ENCODE data around the gene LRFN2. TPM values are rescaled to one million over a fixed set of nuclear protein-coding genes. Genes with fewer than 3 reads are reported as not detected.

Gene LRFN2
- total RNA-seq, 1 experiment from 2014 or later = not detected

DNA sequence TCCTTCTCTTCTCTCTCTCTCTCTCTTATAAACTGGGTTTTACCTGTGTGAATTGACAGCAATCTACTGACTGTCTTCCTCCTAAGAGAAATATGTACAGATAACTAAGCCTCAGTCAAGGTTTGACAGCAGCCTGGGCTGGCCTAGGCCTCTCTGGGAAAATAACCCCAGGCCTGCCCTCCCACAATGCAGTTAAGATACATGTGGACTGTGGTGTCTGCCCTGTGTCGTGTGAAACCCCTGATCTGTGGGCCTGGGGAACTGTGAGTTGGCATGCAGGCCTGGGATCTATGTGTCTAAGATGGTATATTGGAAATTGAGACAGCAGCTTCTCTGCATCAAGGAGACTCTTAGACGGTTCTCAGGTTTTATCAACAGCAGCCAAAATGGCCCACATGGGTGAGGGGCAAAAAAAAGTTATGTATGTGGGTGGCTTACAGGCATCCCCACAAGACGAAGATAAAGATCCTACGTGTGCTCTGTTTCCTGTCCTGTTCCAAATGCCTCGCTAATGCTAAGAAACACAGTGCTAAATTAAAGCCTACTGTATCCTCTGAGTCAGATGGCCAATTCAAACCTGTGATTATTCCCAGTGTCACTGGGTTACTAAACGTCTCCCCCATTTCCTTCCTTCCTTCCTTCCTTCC is 19.0 kb downstream of the LRFN2 start:
- H3K27ac ChIP-seq (ENCODE audit: low read length) = no peak overlapping the region
- H3K9ac ChIP-seq (ENCODE audit: low read length) = no peak overlapping the region
- no peak overlapping the region for H2AFZ ChIP-seq (ENCODE audit: low read length)
- H4K20me1 ChIP-seq (ENCODE audit: insufficient read depth, low read depth, low read length) = no peaks in the 10 kb centered on the region
- peaks cover 12% of the 10 kb centered on the region for H3K4me1 ChIP-seq (ENCODE audit: low read length)
- H3K36me3 ChIP-seq (ENCODE audit: insufficient read depth, low read length) = no peaks in the 10 kb centered on the region
- no peaks in the 10 kb centered on the region for H3K79me2 ChIP-seq (ENCODE audit: low read length)
- H3K4me3 ChIP-seq (ENCODE audit: low read length) = no peak overlapping the region
- no peaks in the 10 kb centered on the region for H3K9me3 ChIP-seq (ENCODE audit: low read length)
- no peak overlapping the region for H3K4me2 ChIP-seq (ENCODE audit: low read depth, low read length, poor library complexity, severe bottlenecking)
- no peaks in the 10 kb centered on the region for H3K9me2 ChIP-seq (replicated peaks; ENCODE audit: insufficient read depth, low read length)
- H3K27me3 ChIP-seq (ENCODE audit: low read length) = no peaks in the 10 kb centered on the region
- no peak for DNase-seq

DNA sequence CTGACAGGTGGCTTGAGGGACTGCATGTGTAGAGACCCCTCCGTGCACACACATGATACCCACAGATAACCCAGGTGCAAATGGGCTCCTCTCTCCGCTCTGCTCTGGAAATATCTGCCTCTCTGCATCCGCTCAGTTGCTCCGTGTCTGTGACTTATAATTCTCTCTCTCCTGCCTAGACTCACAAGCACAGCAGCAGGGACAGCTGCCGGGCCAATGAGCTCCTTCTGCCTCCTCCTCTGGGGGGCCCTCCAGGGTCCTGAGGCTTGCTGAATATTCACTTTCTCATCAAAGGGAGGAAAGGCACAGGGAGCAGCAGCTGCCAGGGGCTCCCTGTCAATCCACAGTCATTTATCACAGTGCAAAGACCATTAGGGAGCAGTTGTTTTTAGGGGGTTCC is 24.1 kb downstream of the LRFN2 start:
- no peak overlapping the region for H3K4me3 ChIP-seq (ENCODE audit: low read length)
- no peaks in the 10 kb centered on the region for H3K79me2 ChIP-seq (ENCODE audit: low read length)
- no peaks in the 10 kb centered on the region for H3K4me1 ChIP-seq (ENCODE audit: low read length)
- no peaks in the 10 kb centered on the region for H3K9me2 ChIP-seq (replicated peaks; ENCODE audit: insufficient read depth, low read length)
- no peaks in the 10 kb centered on the region for H4K20me1 ChIP-seq (ENCODE audit: insufficient read depth, low read depth, low read length)
- no peak overlapping the region for H3K27ac ChIP-seq (ENCODE audit: low read length)
- H3K4me2 ChIP-seq (ENCODE audit: low read depth, low read length, poor library complexity, severe bottlenecking) = no peak overlapping the region
- H2AFZ ChIP-seq (ENCODE audit: low read length) = no peak overlapping the region
- no peaks in the 10 kb centered on the region for H3K27me3 ChIP-seq (ENCODE audit: low read length)
- no peaks in the 10 kb centered on the region for H3K36me3 ChIP-seq (ENCODE audit: insufficient read depth, low read length)
- no peak overlapping the region for H3K9ac ChIP-seq (ENCODE audit: low read length)
- no peak for DNase-seq
- no peaks in the 10 kb centered on the region for H3K9me3 ChIP-seq (ENCODE audit: low read length)

DNA sequence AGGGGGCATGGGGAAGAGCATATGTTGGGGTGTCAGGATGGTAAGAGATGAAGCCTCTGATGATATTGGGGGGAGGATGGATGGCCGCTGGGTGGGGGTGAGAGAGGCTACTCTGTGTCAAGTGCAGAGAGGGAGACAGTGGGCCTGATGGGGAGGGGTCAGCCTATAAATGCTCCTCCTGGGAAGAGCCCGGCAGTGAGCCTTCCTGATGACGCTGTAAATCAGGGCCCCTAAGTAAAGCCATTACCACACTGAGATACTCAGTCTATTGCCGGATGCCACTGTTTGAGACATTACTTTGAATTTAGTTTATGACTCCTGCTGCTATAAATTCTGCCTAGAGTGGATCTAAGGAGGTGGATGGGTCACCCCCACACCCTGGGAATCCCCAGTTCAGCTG is 28.1 kb downstream of the LRFN2 start:
- Histone ChIP-seq H3K27ac (ENCODE audit: low read length) (no peak overlapping the region), H3K4me2 (ENCODE audit: low read depth, low read length, poor library complexity, severe bottlenecking) (no peak overlapping the region), H3K9me2 (replicated peaks; ENCODE audit: insufficient read depth, low read length) (no peaks in the 10 kb centered on the region), H3K4me3 (ENCODE audit: low read length) (no peak overlapping the region), H3K9me3 (ENCODE audit: low read length) (no peaks in the 10 kb centered on the region), H3K27me3 (ENCODE audit: low read length) (no peaks in the 10 kb centered on the region), H3K9ac (ENCODE audit: low read length) (no peak overlapping the region), H3K36me3 (ENCODE audit: insufficient read depth, low read length) (no peaks in the 10 kb centered on the region), H2AFZ (ENCODE audit: low read length) (no peak overlapping the region), H4K20me1 (ENCODE audit: insufficient read depth, low read depth, low read length) (no peaks in the 10 kb centered on the region), H3K79me2 (ENCODE audit: low read length) (no peaks in the 10 kb centered on the region), H3K4me1 (ENCODE audit: low read length) (no peaks in the 10 kb centered on the region; the same call in 1 of the 2 replicates)
- DNase-seq = no peak

DNA sequence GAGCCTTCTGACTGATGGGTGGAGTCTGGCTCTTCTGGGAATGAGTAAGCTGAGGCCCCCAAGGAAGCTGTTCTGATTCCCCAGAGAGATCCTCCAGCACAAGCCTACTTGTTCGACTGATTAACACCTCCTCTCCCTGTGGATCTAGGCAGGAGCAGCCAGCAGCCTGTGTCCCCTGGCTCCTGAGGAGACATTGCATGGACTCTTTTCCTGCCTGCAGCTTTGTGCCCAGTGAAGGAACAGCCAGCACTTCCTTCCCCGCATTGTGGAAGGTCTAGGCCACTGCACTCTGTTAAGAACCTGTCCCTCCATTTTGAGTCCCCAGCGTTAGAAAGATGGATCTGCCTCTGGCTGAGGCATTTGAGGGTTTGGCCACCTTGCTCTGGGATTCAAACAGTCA is 29.1 kb downstream of the LRFN2 start:
- no peak overlapping the region for H2AFZ ChIP-seq (ENCODE audit: low read length)
- no peak overlapping the region for H3K27ac ChIP-seq (ENCODE audit: low read length)
- no peaks in the 10 kb centered on the region for H3K27me3 ChIP-seq (ENCODE audit: low read length)
- H3K9ac ChIP-seq (ENCODE audit: low read length) = no peak overlapping the region
- H3K9me3 ChIP-seq (ENCODE audit: low read length) = no peaks in the 10 kb centered on the region
- no peaks in the 10 kb centered on the region for H3K9me2 ChIP-seq (replicated peaks; ENCODE audit: insufficient read depth, low read length)
- no peaks in the 10 kb centered on the region for H3K36me3 ChIP-seq (ENCODE audit: insufficient read depth, low read length)
- no peak overlapping the region for H3K4me3 ChIP-seq (ENCODE audit: low read length)
- no peaks in the 10 kb centered on the region for H4K20me1 ChIP-seq (ENCODE audit: insufficient read depth, low read depth, low read length)
- H3K4me1 ChIP-seq (ENCODE audit: low read length) = peaks cover 9% of the 10 kb centered on the region
- no peaks in the 10 kb centered on the region for H3K79me2 ChIP-seq (ENCODE audit: low read length)
- no peak for DNase-seq
- no peak overlapping the region for H3K4me2 ChIP-seq (ENCODE audit: low read depth, low read length, poor library complexity, severe bottlenecking)

DNA sequence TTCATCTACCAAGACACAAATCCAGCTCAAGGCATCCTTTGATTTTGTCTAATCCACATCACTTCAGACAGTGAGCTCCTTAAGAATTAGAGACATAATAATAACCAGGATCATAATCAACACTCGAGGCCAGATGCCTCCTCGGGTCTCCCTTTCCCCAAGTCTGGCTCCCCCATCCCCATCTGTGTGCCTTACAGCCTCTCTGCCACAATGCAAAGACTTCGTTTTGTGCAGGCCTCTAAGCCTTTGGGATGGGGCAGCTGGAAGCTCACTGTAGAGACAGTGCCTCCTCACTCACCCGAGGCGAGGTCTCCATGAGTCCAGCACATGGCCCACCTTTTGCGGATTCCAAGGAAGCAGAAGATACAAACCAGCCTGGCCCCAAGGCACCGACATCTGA is 30.3 kb downstream of the LRFN2 start:
- Histone ChIP-seq H3K4me3 (ENCODE audit: low read length) (no peak overlapping the region), H3K4me1 (ENCODE audit: low read length) (peaks cover 21% of the 10 kb centered on the region), H3K9me3 (ENCODE audit: low read length) (no peaks in the 10 kb centered on the region), H3K9me2 (replicated peaks; ENCODE audit: insufficient read depth, low read length) (no peaks in the 10 kb centered on the region), H2AFZ (ENCODE audit: low read length) (no peak overlapping the region), H3K4me2 (ENCODE audit: low read depth, low read length, poor library complexity, severe bottlenecking) (no peak overlapping the region), H3K27ac (ENCODE audit: low read length) (no peak overlapping the region), H3K27me3 (ENCODE audit: low read length) (no peaks in the 10 kb centered on the region), H4K20me1 (ENCODE audit: insufficient read depth, low read depth, low read length) (no peaks in the 10 kb centered on the region), H3K36me3 (ENCODE audit: insufficient read depth, low read length) (no peaks in the 10 kb centered on the region), H3K79me2 (ENCODE audit: low read length) (no peaks in the 10 kb centered on the region), H3K9ac (ENCODE audit: low read length) (no peak overlapping the region)
- no peak for DNase-seq

DNA sequence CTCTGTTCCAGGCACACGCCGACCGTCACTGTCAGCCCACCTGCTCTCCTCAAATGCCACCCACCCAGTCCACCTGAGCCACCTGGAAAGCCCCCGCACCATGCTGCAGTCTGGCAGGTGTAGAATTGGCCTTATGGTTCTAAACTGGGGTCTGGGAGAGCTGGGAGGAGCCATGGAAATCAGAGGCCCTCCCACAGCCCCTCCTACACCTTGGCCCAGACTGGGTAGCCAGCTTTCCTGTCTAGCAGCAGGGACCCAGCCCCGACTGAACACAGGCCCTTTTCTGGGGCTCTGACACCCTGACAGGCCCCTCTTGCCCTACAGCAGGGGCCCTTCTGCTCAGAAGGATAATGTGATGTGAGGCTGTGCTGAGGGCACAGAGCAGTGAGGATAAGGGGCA is 31.1 kb downstream of the LRFN2 start:
- no peak overlapping the region for H2AFZ ChIP-seq (ENCODE audit: low read length)
- H3K4me1 ChIP-seq (ENCODE audit: low read length) = peaks cover 28% of the 10 kb centered on the region
- no peaks in the 10 kb centered on the region for H3K9me3 ChIP-seq (ENCODE audit: low read length)
- H3K9ac ChIP-seq (ENCODE audit: low read length) = no peak overlapping the region
- no peak overlapping the region for H3K27ac ChIP-seq (ENCODE audit: low read length)
- DNase-seq = no peak
- H3K27me3 ChIP-seq (ENCODE audit: low read length) = no peaks in the 10 kb centered on the region
- no peak overlapping the region for H3K4me3 ChIP-seq (ENCODE audit: low read length)
- H4K20me1 ChIP-seq (ENCODE audit: insufficient read depth, low read depth, low read length) = no peaks in the 10 kb centered on the region
- H3K4me2 ChIP-seq (ENCODE audit: low read depth, low read length, poor library complexity, severe bottlenecking) = no peak overlapping the region
- H3K79me2 ChIP-seq (ENCODE audit: low read length) = no peaks in the 10 kb centered on the region
- H3K36me3 ChIP-seq (ENCODE audit: insufficient read depth, low read length) = no peaks in the 10 kb centered on the region
- H3K9me2 ChIP-seq (replicated peaks; ENCODE audit: insufficient read depth, low read length) = no peaks in the 10 kb centered on the region

DNA sequence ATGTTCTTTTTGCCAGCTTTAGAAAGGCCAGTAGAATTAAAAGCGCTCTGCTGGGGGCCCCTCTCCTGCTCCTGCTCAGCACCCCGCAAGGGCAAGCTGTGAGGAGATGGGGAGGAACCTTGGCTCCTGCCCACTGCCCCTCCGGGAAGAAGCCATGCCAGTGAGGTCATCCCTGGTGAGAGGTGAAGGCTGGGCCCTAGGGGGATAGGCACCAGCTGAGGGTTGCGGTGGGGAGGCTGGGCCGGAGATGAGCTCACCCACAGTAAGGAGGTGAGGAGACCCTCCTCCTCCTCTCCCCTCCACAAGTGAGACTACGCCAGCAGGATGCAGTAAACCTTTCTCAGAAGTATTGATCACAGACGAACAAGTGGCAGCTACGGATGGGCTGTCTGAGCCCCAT is 32.1 kb downstream of the LRFN2 start:
- Histone ChIP-seq H3K9ac (ENCODE audit: low read length) (no peak overlapping the region), H3K4me2 (ENCODE audit: low read depth, low read length, poor library complexity, severe bottlenecking) (no peak overlapping the region), H3K9me2 (replicated peaks; ENCODE audit: insufficient read depth, low read length) (no peaks in the 10 kb centered on the region), H2AFZ (ENCODE audit: low read length) (no peak overlapping the region), H3K4me1 (ENCODE audit: low read length) (peaks cover 28% of the 10 kb centered on the region), H4K20me1 (ENCODE audit: insufficient read depth, low read depth, low read length) (no peaks in the 10 kb centered on the region), H3K9me3 (ENCODE audit: low read length) (no peaks in the 10 kb centered on the region), H3K36me3 (ENCODE audit: insufficient read depth, low read length) (no peaks in the 10 kb centered on the region), H3K79me2 (ENCODE audit: low read length) (no peaks in the 10 kb centered on the region), H3K4me3 (ENCODE audit: low read length) (no peak overlapping the region), H3K27me3 (ENCODE audit: low read length) (no peaks in the 10 kb centered on the region), H3K27ac (ENCODE audit: low read length) (no peak overlapping the region)
- DNase-seq = no peak

DNA sequence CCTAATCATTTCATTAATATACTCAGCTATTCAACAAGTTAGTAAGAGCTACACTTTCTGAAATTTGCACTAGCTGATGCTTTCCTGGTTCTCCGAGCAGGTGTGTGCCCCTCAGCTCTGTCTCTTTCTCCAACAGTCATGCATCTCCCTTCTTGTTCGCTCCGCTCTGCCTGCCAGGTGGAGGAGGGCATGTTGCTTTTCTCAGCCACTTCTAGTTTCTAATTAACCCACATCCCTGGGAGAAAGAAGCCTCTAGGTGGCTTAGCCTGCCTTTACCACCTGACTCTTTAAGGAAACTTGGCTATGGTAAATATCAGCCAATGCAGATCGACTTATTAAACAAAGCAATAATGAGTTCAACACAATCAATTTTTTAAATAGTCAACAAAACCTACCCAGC is 34.2 kb downstream of the LRFN2 start:
- H3K36me3 ChIP-seq (ENCODE audit: insufficient read depth, low read length) = no peaks in the 10 kb centered on the region
- no peak overlapping the region for H2AFZ ChIP-seq (ENCODE audit: low read length)
- no peak overlapping the region for H3K27ac ChIP-seq (ENCODE audit: low read length)
- peaks cover 28% of the 10 kb centered on the region for H3K4me1 ChIP-seq (ENCODE audit: low read length)
- no peaks in the 10 kb centered on the region for H3K79me2 ChIP-seq (ENCODE audit: low read length)
- no peak for DNase-seq
- no peak overlapping the region for H3K9ac ChIP-seq (ENCODE audit: low read length)
- no peaks in the 10 kb centered on the region for H3K9me2 ChIP-seq (replicated peaks; ENCODE audit: insufficient read depth, low read length)
- peak overlapping the region; percentile 64 for H3K4me2 ChIP-seq (ENCODE audit: low read depth, low read length, poor library complexity, severe bottlenecking)
- no peaks in the 10 kb centered on the region for H3K27me3 ChIP-seq (ENCODE audit: low read length)
- H4K20me1 ChIP-seq (ENCODE audit: insufficient read depth, low read depth, low read length) = no peaks in the 10 kb centered on the region
- no peaks in the 10 kb centered on the region for H3K9me3 ChIP-seq (ENCODE audit: low read length)
- H3K4me3 ChIP-seq (ENCODE audit: low read length) = no peak overlapping the region

Data from Karpas-422 (cell line).